Gastroesophageal sphincter (tissue), 4 donors: ENCODE measurements around the gene GPR22. TPM values are rescaled to one million over a fixed set of nuclear protein-coding genes. Genes with fewer than 3 reads are reported as not detected.

Source experiments
- ATAC-seq: fragments of 150-250 bp; one replicate; pipeline ENCODE4 v1.9.1; 2016; ENCODE audit warnings: mild to moderate bottlenecking, moderate library complexity
- H3K27ac ChIP-seq, 4 donors: fragments of 200-600 bp; sonication (generic) in 3 of 4; 1 replicate in 3 of 4; 2 replicates in 1 of 4; pipeline ENCODE4 v1.5.1; 2016 to 2019
- H3K27me3 ChIP-seq: fragments of 200-600 bp; sonication (generic); one replicate; pipeline ENCODE4 v1.5.1; 2019
- H3K36me3 ChIP-seq, 2 donors: fragments of 200-600 bp; sonication (generic); one replicate each; pipeline ENCODE4 v1.5.1; 2019; ENCODE audit warnings: control low read depth in 1 of 2
- H3K4me1 ChIP-seq, 3 donors: fragments of 200-600 bp; sonication (generic); 1 replicate in 2 of 3; 2 replicates in 1 of 3; pipeline ENCODE4 v1.5.1; 2016 to 2019; ENCODE audit warnings: control low read depth in 2 of 3
- H3K4me3 ChIP-seq, 2 donors: fragments of 200-600 bp; sonication (generic); one replicate each; pipeline ENCODE4 v1.5.1; 2019; ENCODE audit warnings: mild to moderate bottlenecking in 1 of 2, moderate library complexity in 1 of 2
- H3K9me3 ChIP-seq, 3 donors: fragments of 200-600 bp; sonication (generic); one replicate each; pipeline ENCODE4 v1.5.1; 2017 to 2019; ENCODE audit warnings: control low read depth in 2 of 3
- EP300 ChIP-seq: sonication (generic); formaldehyde crosslinking; IDR thresholded peaks from one replicate; pipeline ENCODE4 v1.6.1; 2017; ENCODE audit warnings: antibody characterized with exemption, mild to moderate bottlenecking
- POLR2A ChIP-seq, 2 donors: fragments of 450-650 bp; IDR thresholded peaks; one replicate each; pipeline ENCODE4 v1.6.1; 2017; ENCODE audit warnings: antibody characterized with exemption in 2 of 2, mild to moderate bottlenecking in 2 of 2, moderate library complexity in 1 of 2
- POLR2AphosphoS5 ChIP-seq: sonication (generic); formaldehyde crosslinking; IDR thresholded peaks from one replicate; pipeline ENCODE4 v1.6.1; 2017; ENCODE audit warnings: antibody characterized with exemption
- WGBS, 2 donors: methylation state at CpG; one replicate each; pipeline ENCODE4 v1.1.5; 2018; ENCODE audit warnings: low coverage in 1 of 2; 5-methylcytosine and 5-hydroxymethylcytosine counted together
- total RNA-seq, 4 donors: library from RNA; depleted of rRNA; stranded (reverse); fragments of >200 nt; gene quantifications; one replicate each; pipeline ENCODE4 v1.1.0, GENCODE V29; 2016
- TF ChIP-seq, protein P1 (sequence below), 4 experiments: fragments of 200-600 bp in 2 of 4; fragments of 450-650 bp in 2 of 4; sonication (generic) in 1 of 4; IDR thresholded peaks; one replicate each; pipeline ENCODE4 v1.5.1; 2017 to 2019; ENCODE audit warnings: antibody characterized with exemption in 4 of 4, mild to moderate bottlenecking in 2 of 4, moderate library complexity in 2 of 4

Gene GPR22
- total RNA-seq, 4 donors from 2014 or later, result not detected

DNA sequence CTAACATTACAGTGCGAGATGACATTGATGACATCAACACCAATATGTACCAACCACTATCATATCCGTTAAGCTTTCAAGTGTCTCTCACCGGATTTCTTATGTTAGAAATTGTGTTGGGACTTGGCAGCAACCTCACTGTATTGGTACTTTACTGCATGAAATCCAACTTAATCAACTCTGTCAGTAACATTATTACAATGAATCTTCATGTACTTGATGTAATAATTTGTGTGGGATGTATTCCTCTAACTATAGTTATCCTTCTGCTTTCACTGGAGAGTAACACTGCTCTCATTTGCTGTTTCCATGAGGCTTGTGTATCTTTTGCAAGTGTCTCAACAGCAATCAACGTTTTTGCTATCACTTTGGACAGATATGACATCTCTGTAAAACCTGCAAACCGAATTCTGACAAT lies 4.3 kb downstream of the GPR22 start:
- no peak for ATAC-seq

DNA sequence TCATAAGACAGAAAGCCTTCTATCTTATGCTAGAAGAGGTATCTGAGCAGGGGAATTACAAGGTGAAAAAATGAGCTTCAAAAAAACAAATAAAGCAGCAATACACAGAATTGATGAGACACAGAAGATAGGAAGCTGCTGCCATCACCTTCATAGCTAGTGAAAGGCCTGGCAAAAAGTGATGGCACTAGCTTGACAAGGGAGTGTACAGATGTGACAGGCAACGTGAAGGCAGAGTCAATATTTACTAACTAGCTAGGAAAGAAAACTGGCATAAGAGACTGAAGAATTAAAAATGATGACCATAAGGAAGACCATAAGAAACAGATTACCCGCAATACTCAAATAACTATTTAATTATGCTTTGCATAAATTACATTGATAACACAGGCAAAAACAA lies 9.4 kb downstream of the GPR22 start:
- no peak overlapping the region for H3K4me3 ChIP-seq

More for the DNA sequence above, 4.3 kb downstream of the GPR22 start:
- 84 to 96% methylated on average over 5 of the region's 5 CpGs for WGBS, 2 donors
- H3K4me3 ChIP-seq, result no peak overlapping the region
- no peak overlapping the region for H3K27ac ChIP-seq
- no peaks in the 10 kb centered on the region for H3K36me3 ChIP-seq
- H3K9me3 ChIP-seq, result no peaks in the 10 kb centered on the region
- H3K4me1 ChIP-seq, result peaks cover 0 to 20% (median 0%) of the 10 kb centered on the region in 3 donors
- H3K27me3 ChIP-seq, result no peaks in the 10 kb centered on the region
- TF ChIP-seq EP300, result no peak
- no peak for TF ChIP-seq POLR2A (IDR thresholded peaks at IDR 0.05)
- TF ChIP-seq, protein P1, sequence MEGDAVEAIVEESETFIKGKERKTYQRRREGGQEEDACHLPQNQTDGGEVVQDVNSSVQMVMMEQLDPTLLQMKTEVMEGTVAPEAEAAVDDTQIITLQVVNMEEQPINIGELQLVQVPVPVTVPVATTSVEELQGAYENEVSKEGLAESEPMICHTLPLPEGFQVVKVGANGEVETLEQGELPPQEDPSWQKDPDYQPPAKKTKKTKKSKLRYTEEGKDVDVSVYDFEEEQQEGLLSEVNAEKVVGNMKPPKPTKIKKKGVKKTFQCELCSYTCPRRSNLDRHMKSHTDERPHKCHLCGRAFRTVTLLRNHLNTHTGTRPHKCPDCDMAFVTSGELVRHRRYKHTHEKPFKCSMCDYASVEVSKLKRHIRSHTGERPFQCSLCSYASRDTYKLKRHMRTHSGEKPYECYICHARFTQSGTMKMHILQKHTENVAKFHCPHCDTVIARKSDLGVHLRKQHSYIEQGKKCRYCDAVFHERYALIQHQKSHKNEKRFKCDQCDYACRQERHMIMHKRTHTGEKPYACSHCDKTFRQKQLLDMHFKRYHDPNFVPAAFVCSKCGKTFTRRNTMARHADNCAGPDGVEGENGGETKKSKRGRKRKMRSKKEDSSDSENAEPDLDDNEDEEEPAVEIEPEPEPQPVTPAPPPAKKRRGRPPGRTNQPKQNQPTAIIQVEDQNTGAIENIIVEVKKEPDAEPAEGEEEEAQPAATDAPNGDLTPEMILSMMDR (IDR thresholded peaks at IDR 0.05), result no peak
- no peak for TF ChIP-seq POLR2AphosphoS5

DNA sequence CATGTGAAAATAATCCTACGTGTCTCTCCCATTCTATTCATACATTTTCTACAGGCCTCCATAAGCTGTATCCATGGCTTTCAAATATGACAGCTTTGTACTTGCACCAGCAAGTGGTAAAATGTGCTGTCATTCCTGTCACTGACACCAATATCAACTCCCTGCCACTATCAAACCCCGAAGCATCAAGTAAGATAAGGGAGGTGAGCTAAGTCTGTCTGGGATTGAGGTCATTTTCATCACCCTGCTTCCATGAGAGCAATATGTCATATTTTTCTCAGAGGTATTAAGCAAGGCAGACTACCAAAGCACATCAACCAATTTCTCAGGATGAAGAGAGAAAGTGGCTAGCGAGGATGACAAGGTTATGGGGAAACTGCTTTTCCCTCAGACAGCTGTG lies 11.1 kb downstream of the GPR22 start:
- WGBS, 2 donors, result 84 to 92% methylated on average over 3 of the region's 3 CpGs
- no peak for ATAC-seq
- no peak overlapping the region for H3K4me3 ChIP-seq

More for the DNA sequence above, 9.4 kb downstream of the GPR22 start:
- Histone ChIP-seq H3K27me3 (no peaks in the 10 kb centered on the region), H3K4me1 (peaks cover 0 to 9% (median 0%) of the 10 kb centered on the region in 3 donors), H3K36me3 (no peaks in the 10 kb centered on the region), H3K27ac (no peak overlapping the region), H3K9me3 (no peaks in the 10 kb centered on the region)
- 86 to 100% methylated on average over 2 of the region's 2 CpGs for WGBS, 2 donors
- TF ChIP-seq POLR2AphosphoS5 (no peak), POLR2A (IDR thresholded peaks at IDR 0.05) (no peak), EP300 (no peak)
- TF ChIP-seq, protein P1 (IDR thresholded peaks at IDR 0.05), result no peak
- ATAC-seq, result no peak

GRCh38 chr7:107482571-107482970 lies 12.7 kb downstream of the GPR22 start:
- WGBS, 2 donors, result 95 to 100% methylated on average over 1 of the region's 1 CpG
- TF ChIP-seq POLR2A (IDR thresholded peaks at IDR 0.05) (no peak), POLR2AphosphoS5 (no peak), EP300 (no peak)
- TF ChIP-seq, protein P1 (IDR thresholded peaks at IDR 0.05), result no peak
- no peaks in the 10 kb centered on the region for H3K36me3 ChIP-seq
- ATAC-seq, result no peak
- H3K4me1 ChIP-seq, result peaks cover 0 to 2% (median 0%) of the 10 kb centered on the region in 3 donors
- H3K9me3 ChIP-seq, result no peaks in the 10 kb centered on the region
- no peak overlapping the region for H3K27ac ChIP-seq
- H3K27me3 ChIP-seq, result no peaks in the 10 kb centered on the region
- no peak overlapping the region for H3K4me3 ChIP-seq

More for the DNA sequence above, 11.1 kb downstream of the GPR22 start:
- H3K36me3 ChIP-seq, result no peaks in the 10 kb centered on the region
- TF ChIP-seq EP300, result no peak
- TF ChIP-seq POLR2A (IDR thresholded peaks at IDR 0.05), result no peak
- TF ChIP-seq, protein P1 (IDR thresholded peaks at IDR 0.05), result no peak
- TF ChIP-seq POLR2AphosphoS5, result no peak
- H3K4me1 ChIP-seq, result peaks cover 0 to 9% (median 2%) of the 10 kb centered on the region in 3 donors
- no peaks in the 10 kb centered on the region for H3K9me3 ChIP-seq
- H3K27ac ChIP-seq, result no peak overlapping the region
- no peaks in the 10 kb centered on the region for H3K27me3 ChIP-seq

DNA sequence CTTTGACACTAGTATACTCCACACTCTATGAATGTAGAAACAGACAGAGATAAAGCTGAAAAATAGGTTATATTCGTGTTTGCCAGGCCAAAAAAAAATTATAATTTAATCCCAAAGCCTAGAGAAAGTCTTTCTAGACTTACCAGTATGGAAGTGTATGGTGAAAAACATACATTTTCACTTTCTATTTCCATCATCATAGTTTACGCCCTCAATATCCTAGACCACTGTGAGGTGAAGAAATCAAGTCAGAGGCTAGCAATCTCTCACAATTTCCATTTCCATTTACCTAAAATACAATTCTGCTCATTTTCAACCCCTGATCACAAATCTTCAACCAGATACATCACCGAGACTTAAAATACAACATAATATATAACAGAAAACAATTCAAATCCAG lies 16.2 kb downstream of the GPR22 start:
- Histone ChIP-seq H3K27ac (no peak overlapping the region), H3K4me3 (no peak overlapping the region), H3K9me3 (no peaks in the 10 kb centered on the region), H3K36me3 (no peaks in the 10 kb centered on the region), H3K4me1 (peaks cover 0 to 2% (median 0%) of the 10 kb centered on the region in 3 donors), H3K27me3 (no peaks in the 10 kb centered on the region)
- no peak for ATAC-seq
- TF ChIP-seq EP300, result no peak
- no peak for TF ChIP-seq POLR2AphosphoS5
- no peak for TF ChIP-seq POLR2A (IDR thresholded peaks at IDR 0.05)
- TF ChIP-seq, protein P1 (IDR thresholded peaks at IDR 0.05), result no peak
- 82 to 89% methylated on average over 3 of the region's 3 CpGs for WGBS, 2 donors
